ENCODE data around the gene MORN2. TPM values are rescaled to one million over a fixed set of nuclear protein-coding genes. Genes with fewer than 3 reads are reported as not detected.

MORN2 gene
- polyA plus RNA-seq, 4 donors = 51.4 to 57.0 (median 55.8) TPM

- no peak for DNase-seq (ENCODE audit: low read depth in 4 of 4, low spot score in 3 of 4)
Observed at GRCh38 chr2:38889045-38889444, 13.3 kb downstream of the MORN2 start.

GRCh38 chr2:38889575-38889974, 13.8 kb downstream of the MORN2 start, which contains the start of gene ARHGEF33:
TSS of gene ARHGEF33 (plus strand) at chr2:38889875. CDS start at chr2:38919448, 29,573 bp downstream.
- DNase-seq (ENCODE audit: low read depth in 4 of 4, low spot score in 3 of 4) = no peak

- DNase-seq (ENCODE audit: low read depth in 4 of 4, low spot score in 3 of 4) = no peak
Observed at GRCh38 chr2:38892819-38893218, 17.0 kb downstream of the MORN2 start.

GRCh38 chr2:38898256-38898655, 22.5 kb downstream of the MORN2 start:
- DNase-seq (ENCODE audit: low read depth in 4 of 4, low spot score in 3 of 4) = no peak

- no peak for DNase-seq (ENCODE audit: low read depth in 4 of 4, low spot score in 3 of 4)
Observed at GRCh38 chr2:38900726-38901125, 24.9 kb downstream of the MORN2 start.

GRCh38 chr2:38905251-38905650, 29.5 kb downstream of the MORN2 start:
- no peak for DNase-seq (ENCODE audit: low read depth in 4 of 4, low spot score in 3 of 4)

GRCh38 chr2:38907242-38907641, 31.5 kb downstream of the MORN2 start:
- DNase-seq (ENCODE audit: low read depth in 4 of 4, low spot score in 3 of 4) = no peak

- no peak for DNase-seq (ENCODE audit: low read depth in 4 of 4, low spot score in 3 of 4)
Observed at GRCh38 chr2:38907743-38908562, 32.2 kb downstream of the MORN2 start.

GRCh38 chr2:38909872-38910271, 34.1 kb downstream of the MORN2 start:
- DNase-seq (ENCODE audit: low read depth in 4 of 4, low spot score in 3 of 4) = no peak

GRCh38 chr2:38911191-38911590, 35.4 kb downstream of the MORN2 start:
- DNase-seq (ENCODE audit: low read depth in 4 of 4, low spot score in 3 of 4) = no peak

- DNase-seq (ENCODE audit: low read depth in 4 of 4, low spot score in 3 of 4) = no peak
Observed at GRCh38 chr2:38912619-38913018, 36.8 kb downstream of the MORN2 start.

- no peak for DNase-seq (ENCODE audit: low read depth in 4 of 4, low spot score in 3 of 4)
Observed at GRCh38 chr2:38922389-38922788, 46.6 kb downstream of the MORN2 start.

GRCh38 chr2:38922902-38923301, 47.1 kb downstream of the MORN2 start:
- DNase-seq (ENCODE audit: low read depth in 4 of 4, low spot score in 3 of 4) = no peak

GRCh38 chr2:38925982-38926381, 50.2 kb downstream of the MORN2 start:
- DNase-seq (ENCODE audit: low read depth in 4 of 4, low spot score in 3 of 4) = no peak

GRCh38 chr2:38930600-38930999, 54.8 kb downstream of the MORN2 start:
- no peak for DNase-seq (ENCODE audit: low read depth in 4 of 4, low spot score in 3 of 4)

Other genes starting within 250 kb of the MORN2 start
- 10 to 100 TPM; 60.5 to 63.8 (median 61.9) TPM for gene GALM, start 209.9 kb upstream of the MORN2 start, polyA plus RNA-seq (ENCODE audit: insufficient read length in 4 of 4)
- gene SRSF7, start 124.6 kb upstream of the MORN2 start, polyA plus RNA-seq (ENCODE audit: insufficient read length in 4 of 4) = 100 to 1,000 TPM; 238 to 248 (median 241) TPM
- 10 to 100 TPM; 19.7 to 22.7 (median 21.0) TPM for gene GEMIN6, start 97.8 kb upstream of the MORN2 start, polyA plus RNA-seq (ENCODE audit: insufficient read length in 4 of 4)
- 10 to 100 TPM; 30.5 to 34.1 (median 33.4) TPM for gene DHX57, start within 50 bp of the MORN2 start, polyA plus RNA-seq (ENCODE audit: insufficient read length in 4 of 4)
- gene ARHGEF33, start 13.9 kb downstream of the MORN2 start, polyA plus RNA-seq (ENCODE audit: insufficient read length in 4 of 4) = 1 to 10 TPM; 2.1 to 2.7 (median 2.2) TPM
- 10 to 100 TPM; 40.7 to 59.2 (median 49.7) TPM for gene SOS1, start 245.1 kb downstream of the MORN2 start, polyA plus RNA-seq (ENCODE audit: insufficient read length in 4 of 4)